ENCODE results near the gene PDE4D.

The PDE4D gene

GRCh38 chr5:59712836-59713497 is 180.6 kb downstream of the PDE4D start:
- H3K4me2 ChIP-seq (ENCODE audit: low read length): no peak overlapping the region
- H3K27me3 ChIP-seq (ENCODE audit: control insufficient read depth, insufficient read depth, low read length): no peaks in the 10 kb centered on the region
- H3K4me1 ChIP-seq (ENCODE audit: control insufficient read depth, insufficient read depth, low read length): peaks cover 12% of the 10 kb centered on the region
- H3K9me3 ChIP-seq (replicated peaks; ENCODE audit: low read length): no peaks in the 10 kb centered on the region
- H3K36me3 ChIP-seq (ENCODE audit: insufficient read depth, low read length): no peaks in the 10 kb centered on the region
- H3K9ac ChIP-seq (ENCODE audit: low read depth, low read length): no peak overlapping the region
- H3K4me3 ChIP-seq (ENCODE audit: low read length): no peak overlapping the region

- Histone ChIP-seq H3K4me2 (ENCODE audit: low read length) (no peak overlapping the region), H3K4me1 (ENCODE audit: control insufficient read depth, insufficient read depth, low read length) (peaks cover 12% of the 10 kb centered on the region), H3K36me3 (ENCODE audit: insufficient read depth, low read length) (no peaks in the 10 kb centered on the region), H3K4me3 (ENCODE audit: low read length) (no peak overlapping the region), H3K9ac (ENCODE audit: low read depth, low read length) (no peak overlapping the region), H3K9me3 (replicated peaks; ENCODE audit: low read length) (no peaks in the 10 kb centered on the region), H3K27me3 (ENCODE audit: control insufficient read depth, insufficient read depth, low read length) (no peaks in the 10 kb centered on the region)
Observed at GRCh38 chr5:59711310-59711709, 182.2 kb downstream of the PDE4D start.

GRCh38 chr5:59709846-59710245 is 183.7 kb downstream of the PDE4D start:
- H3K27me3 ChIP-seq (ENCODE audit: control insufficient read depth, insufficient read depth, low read length): no peaks in the 10 kb centered on the region
- H3K36me3 ChIP-seq (ENCODE audit: insufficient read depth, low read length): no peaks in the 10 kb centered on the region
- peaks cover 12% of the 10 kb centered on the region for H3K4me1 ChIP-seq (ENCODE audit: control insufficient read depth, insufficient read depth, low read length)
- peak overlapping the region; percentile 19 for H3K4me2 ChIP-seq (ENCODE audit: low read length)
- no peaks in the 10 kb centered on the region for H3K9me3 ChIP-seq (replicated peaks; ENCODE audit: low read length)
- no peak overlapping the region for H3K9ac ChIP-seq (ENCODE audit: low read depth, low read length)
- H3K4me3 ChIP-seq (ENCODE audit: low read length): no peak overlapping the region

GRCh38 chr5:59709346-59709821 is 184.1 kb downstream of the PDE4D start:
- Histone ChIP-seq H3K9ac (ENCODE audit: low read depth, low read length) (no peak overlapping the region), H3K9me3 (replicated peaks; ENCODE audit: low read length) (no peaks in the 10 kb centered on the region), H3K4me2 (ENCODE audit: low read length) (peak overlapping the region; percentile 19), H3K4me3 (ENCODE audit: low read length) (no peak overlapping the region), H3K4me1 (ENCODE audit: control insufficient read depth, insufficient read depth, low read length) (peaks cover 12% of the 10 kb centered on the region), H3K36me3 (ENCODE audit: insufficient read depth, low read length) (no peaks in the 10 kb centered on the region), H3K27me3 (ENCODE audit: control insufficient read depth, insufficient read depth, low read length) (no peaks in the 10 kb centered on the region)

- peaks cover 5% of the 10 kb centered on the region for H3K4me1 ChIP-seq (ENCODE audit: control insufficient read depth, insufficient read depth, low read length)
- H3K4me2 ChIP-seq (ENCODE audit: low read length): no peak overlapping the region
- no peak overlapping the region for H3K4me3 ChIP-seq (ENCODE audit: low read length)
- H3K36me3 ChIP-seq (ENCODE audit: insufficient read depth, low read length): no peaks in the 10 kb centered on the region
- no peaks in the 10 kb centered on the region for H3K27me3 ChIP-seq (ENCODE audit: control insufficient read depth, insufficient read depth, low read length)
- H3K9me3 ChIP-seq (replicated peaks; ENCODE audit: low read length): no peaks in the 10 kb centered on the region
- no peak overlapping the region for H3K9ac ChIP-seq (ENCODE audit: low read depth, low read length)
Observed at GRCh38 chr5:59704936-59705335, 188.6 kb downstream of the PDE4D start.

- Histone ChIP-seq H3K27me3 (ENCODE audit: control insufficient read depth, insufficient read depth, low read length) (no peaks in the 10 kb centered on the region), H3K36me3 (ENCODE audit: insufficient read depth, low read length) (no peaks in the 10 kb centered on the region), H3K4me3 (ENCODE audit: low read length) (no peak overlapping the region), H3K9me3 (replicated peaks; ENCODE audit: low read length) (no peaks in the 10 kb centered on the region), H3K4me1 (ENCODE audit: control insufficient read depth, insufficient read depth, low read length) (no peaks in the 10 kb centered on the region), H3K4me2 (ENCODE audit: low read length) (no peak overlapping the region), H3K9ac (ENCODE audit: low read depth, low read length) (no peak overlapping the region)
Observed at GRCh38 chr5:59703789-59704188, 189.7 kb downstream of the PDE4D start.

GRCh38 chr5:59698207-59699178 is 195.0 kb downstream of the PDE4D start:
- no peaks in the 10 kb centered on the region for H3K9me3 ChIP-seq (replicated peaks; ENCODE audit: low read length)
- no peaks in the 10 kb centered on the region for H3K27me3 ChIP-seq (ENCODE audit: control insufficient read depth, insufficient read depth, low read length)
- H3K4me1 ChIP-seq (ENCODE audit: control insufficient read depth, insufficient read depth, low read length): no peaks in the 10 kb centered on the region
- no peaks in the 10 kb centered on the region for H3K36me3 ChIP-seq (ENCODE audit: insufficient read depth, low read length)
- H3K4me3 ChIP-seq (ENCODE audit: low read length): no peak overlapping the region
- H3K4me2 ChIP-seq (ENCODE audit: low read length): no peak overlapping the region
- no peak overlapping the region for H3K9ac ChIP-seq (ENCODE audit: low read depth, low read length)

- Histone ChIP-seq H3K4me3 (ENCODE audit: low read length) (no peak overlapping the region), H3K4me1 (ENCODE audit: control insufficient read depth, insufficient read depth, low read length) (no peaks in the 10 kb centered on the region), H3K36me3 (ENCODE audit: insufficient read depth, low read length) (no peaks in the 10 kb centered on the region), H3K9ac (ENCODE audit: low read depth, low read length) (no peak overlapping the region), H3K4me2 (ENCODE audit: low read length) (no peak overlapping the region), H3K27me3 (ENCODE audit: control insufficient read depth, insufficient read depth, low read length) (no peaks in the 10 kb centered on the region), H3K9me3 (replicated peaks; ENCODE audit: low read length) (no peaks in the 10 kb centered on the region)
Observed at GRCh38 chr5:59694411-59694810, 199.1 kb downstream of the PDE4D start.

GRCh38 chr5:59693492-59694309 is 199.8 kb downstream of the PDE4D start:
- H3K36me3 ChIP-seq (ENCODE audit: insufficient read depth, low read length): no peaks in the 10 kb centered on the region
- no peaks in the 10 kb centered on the region for H3K4me1 ChIP-seq (ENCODE audit: control insufficient read depth, insufficient read depth, low read length)
- H3K9ac ChIP-seq (ENCODE audit: low read depth, low read length): no peak overlapping the region
- no peak overlapping the region for H3K4me2 ChIP-seq (ENCODE audit: low read length)
- no peaks in the 10 kb centered on the region for H3K9me3 ChIP-seq (replicated peaks; ENCODE audit: low read length)
- H3K4me3 ChIP-seq (ENCODE audit: low read length): no peak overlapping the region
- no peaks in the 10 kb centered on the region for H3K27me3 ChIP-seq (ENCODE audit: control insufficient read depth, insufficient read depth, low read length)

- H3K9me3 ChIP-seq (replicated peaks; ENCODE audit: low read length): no peaks in the 10 kb centered on the region
- H3K4me1 ChIP-seq (ENCODE audit: control insufficient read depth, insufficient read depth, low read length): peaks cover 9% of the 10 kb centered on the region
- no peaks in the 10 kb centered on the region for H3K27me3 ChIP-seq (ENCODE audit: control insufficient read depth, insufficient read depth, low read length)
- H3K4me3 ChIP-seq (ENCODE audit: low read length): no peak overlapping the region
- H3K9ac ChIP-seq (ENCODE audit: low read depth, low read length): no peak overlapping the region
- no peaks in the 10 kb centered on the region for H3K36me3 ChIP-seq (ENCODE audit: insufficient read depth, low read length)
- H3K4me2 ChIP-seq (ENCODE audit: low read length): no peak overlapping the region
Observed at GRCh38 chr5:59685793-59686192, 207.7 kb downstream of the PDE4D start.

- Histone ChIP-seq H3K9ac (ENCODE audit: low read depth, low read length) (no peak overlapping the region), H3K4me3 (ENCODE audit: low read length) (no peak overlapping the region), H3K4me1 (ENCODE audit: control insufficient read depth, insufficient read depth, low read length) (peaks cover 9% of the 10 kb centered on the region), H3K36me3 (ENCODE audit: insufficient read depth, low read length) (no peaks in the 10 kb centered on the region), H3K4me2 (ENCODE audit: low read length) (no peak overlapping the region), H3K27me3 (ENCODE audit: control insufficient read depth, insufficient read depth, low read length) (no peaks in the 10 kb centered on the region), H3K9me3 (replicated peaks; ENCODE audit: low read length) (no peaks in the 10 kb centered on the region)
Observed at GRCh38 chr5:59685191-59685530, 208.4 kb downstream of the PDE4D start.

All from skeletal muscle satellite cell (primary cell).